Activated T-helper 1 cell treated with anti-CD3 and anti-CD28 coated beads, Interleukin-2, amount 50 U/mL, for 16 hours (primary cell): ENCODE results near the gene ACBD6.

ENCODE experiments used
- DNase-seq, 2 donors: peaks; one replicate each; pipeline ENCODE4 v3.0.0-alpha.2; 2020; ENCODE audit warnings: low read depth in 1 of 2, low spot score in 1 of 2

The ACBD6 gene

DNA sequence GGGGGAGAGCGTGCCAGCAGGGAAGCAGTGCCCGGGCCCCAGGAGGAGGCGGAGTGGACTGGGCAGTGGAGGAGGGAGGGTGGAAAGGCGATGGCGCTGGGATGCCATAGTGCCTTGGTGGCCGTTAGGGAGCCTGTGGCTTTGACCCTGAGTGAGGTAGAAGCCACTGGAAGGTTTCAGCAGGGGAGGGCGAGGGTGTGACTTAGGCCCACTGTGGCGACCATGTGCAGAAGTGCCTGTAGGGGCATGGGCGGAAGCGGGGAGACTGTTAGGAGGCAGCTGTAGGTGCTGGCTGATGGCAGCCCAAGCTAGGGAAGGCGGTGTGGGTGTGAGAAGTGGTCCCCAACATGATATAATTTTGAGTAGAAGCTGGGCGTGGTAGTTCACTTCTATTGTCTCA, 244.1 kb downstream of the ACBD6 start:
- no peak for DNase-seq

DNA sequence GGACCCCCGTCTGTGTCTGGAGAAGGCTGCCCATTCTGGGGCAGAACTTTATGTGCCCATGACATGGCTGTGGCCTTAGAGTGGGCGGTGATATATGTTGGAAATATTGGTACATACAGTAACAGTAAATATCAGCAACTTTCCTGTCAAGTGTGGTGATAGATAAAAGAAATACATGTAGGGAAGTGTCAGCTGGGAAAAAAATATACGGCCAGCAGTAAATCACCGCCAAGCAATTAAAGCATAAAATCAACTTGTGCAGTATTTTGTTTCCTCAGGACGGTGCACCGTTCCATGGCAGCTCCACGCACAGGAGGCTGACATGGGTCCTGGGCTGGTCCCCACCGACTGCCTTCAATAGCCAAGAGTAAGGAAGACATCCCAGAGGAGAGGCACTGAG, 244.9 kb downstream of the ACBD6 start:
- no peak for DNase-seq

DNA sequence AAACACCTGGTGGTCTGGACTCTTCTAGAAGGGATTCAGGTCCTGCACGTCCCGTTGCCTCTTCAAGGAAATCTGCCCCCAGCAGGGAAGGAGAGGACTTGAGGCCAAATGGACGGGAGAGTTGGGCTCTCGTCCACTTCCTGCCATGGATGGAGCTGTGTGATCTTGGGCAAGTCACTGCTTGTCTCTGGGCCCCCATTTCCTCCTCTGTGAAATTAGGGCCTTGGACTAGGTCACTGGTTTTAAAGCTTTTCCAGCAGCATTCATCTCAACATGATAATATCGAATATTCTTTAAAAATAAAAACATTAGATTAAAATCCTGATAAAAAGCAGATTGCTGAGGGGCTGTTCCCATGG, 245.4 kb downstream of the ACBD6 start:
- DNase-seq, result no peak

DNA sequence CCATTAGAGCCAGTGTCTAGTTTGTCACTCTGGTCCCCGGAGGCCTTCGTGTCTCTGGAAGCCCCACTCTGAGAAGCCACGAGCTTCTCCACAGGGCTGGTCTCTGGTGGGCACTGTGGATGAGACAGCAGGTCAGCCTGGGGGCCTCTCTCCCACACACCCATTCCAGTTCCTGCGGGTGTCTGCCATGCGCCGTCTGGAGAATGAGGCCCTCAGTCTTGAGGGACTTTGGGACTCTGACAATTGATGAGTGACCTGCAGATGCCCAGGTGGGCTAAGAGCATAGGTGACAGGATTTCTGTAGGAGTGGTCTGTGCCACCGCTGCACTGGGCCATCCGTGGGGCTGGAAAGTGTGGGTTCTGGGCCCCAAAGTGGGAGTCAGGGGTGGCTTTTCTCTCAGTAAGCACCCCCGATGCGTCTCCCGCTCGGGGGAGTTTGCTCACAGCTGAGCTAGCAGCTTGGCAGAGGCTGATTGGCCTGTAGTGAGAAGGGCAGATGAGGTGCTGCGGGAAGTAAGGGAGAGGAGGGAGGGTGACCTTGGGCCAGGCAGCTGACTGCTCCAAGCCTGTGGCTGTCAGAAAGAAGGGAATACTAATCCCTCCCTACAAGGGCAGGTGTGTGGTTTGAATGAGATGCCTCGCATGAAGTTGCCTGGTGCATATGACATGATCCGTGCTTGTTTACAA, 245.9 kb downstream of the ACBD6 start:
- no peak for DNase-seq

DNA sequence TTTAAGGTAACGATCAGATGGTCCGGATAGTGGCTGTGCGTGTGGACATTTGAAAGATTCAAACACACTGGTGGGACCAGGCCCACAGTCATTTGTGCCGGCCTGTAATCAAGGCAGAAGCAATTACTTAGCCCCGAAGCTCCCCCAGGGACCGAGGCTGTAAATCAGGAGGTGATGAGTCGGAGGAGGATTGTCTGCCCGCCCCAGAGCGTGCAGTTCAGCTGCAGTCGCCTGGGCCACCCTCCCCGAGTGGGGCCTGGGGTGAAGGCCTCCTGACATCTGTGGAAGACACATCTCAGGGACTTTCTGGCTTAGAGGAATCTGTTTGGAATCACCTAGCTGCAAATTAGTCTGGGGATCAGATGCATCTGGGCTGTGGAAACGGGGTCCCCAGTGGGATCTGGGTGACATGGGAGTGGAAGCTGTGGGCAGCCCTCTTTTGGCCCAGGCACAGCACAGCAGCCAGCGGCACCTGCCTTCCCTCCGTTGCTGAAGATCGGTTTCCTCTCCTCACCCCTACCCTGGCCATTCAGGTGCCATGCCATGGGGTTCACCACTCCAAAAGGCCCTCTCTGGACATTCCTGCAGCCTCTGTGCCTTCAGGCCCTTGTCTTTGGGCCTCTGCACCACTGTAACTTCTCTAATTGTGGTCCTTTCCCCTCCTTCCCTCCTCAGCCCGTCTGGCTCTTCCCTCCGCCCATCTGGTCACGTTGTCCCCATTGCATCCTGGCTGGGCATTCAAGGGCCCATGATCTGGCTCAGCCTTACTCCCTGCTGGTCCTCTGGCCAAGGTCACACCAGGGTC, 246.6 kb downstream of the ACBD6 start:
- no peak for DNase-seq

DNA sequence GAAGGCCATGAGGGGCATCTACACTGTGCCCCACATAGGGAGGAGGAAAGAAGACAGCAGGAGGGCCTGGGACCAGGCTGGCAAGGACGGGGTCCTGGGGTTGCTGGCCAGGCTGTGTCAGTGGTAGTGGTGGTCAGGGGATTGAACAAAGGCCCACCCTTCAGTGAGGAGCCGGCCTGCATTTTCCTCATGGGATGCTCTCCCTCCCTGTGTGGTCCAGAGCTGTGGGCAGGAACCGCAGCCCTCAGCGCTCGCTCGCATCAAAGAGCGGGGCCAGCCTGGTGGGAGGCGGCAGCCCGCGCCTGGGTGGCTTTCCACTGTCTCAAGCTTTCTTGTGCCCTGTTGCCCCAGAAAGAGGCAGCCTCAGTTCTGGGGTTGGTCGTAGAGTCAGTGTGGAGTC, 247.5 kb downstream of the ACBD6 start:
- DNase-seq, result no peak

DNA sequence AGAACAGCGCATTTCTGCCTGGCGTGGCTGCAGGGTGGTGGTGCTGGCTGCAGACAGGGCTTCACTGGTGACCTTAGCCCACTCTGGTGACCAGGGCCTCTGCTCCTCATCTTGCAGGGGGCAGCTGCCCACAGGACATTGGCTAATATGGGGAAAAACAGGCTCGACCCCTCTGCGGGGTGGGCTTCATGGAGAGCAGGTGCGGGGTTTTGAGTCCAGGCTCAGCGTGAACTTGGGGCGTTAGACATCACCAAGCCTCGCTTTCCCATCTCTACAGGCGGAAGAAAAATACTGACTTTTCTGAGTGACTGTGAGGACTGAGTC, 247.9 kb downstream of the ACBD6 start:
- DNase-seq, result no peak

DNA sequence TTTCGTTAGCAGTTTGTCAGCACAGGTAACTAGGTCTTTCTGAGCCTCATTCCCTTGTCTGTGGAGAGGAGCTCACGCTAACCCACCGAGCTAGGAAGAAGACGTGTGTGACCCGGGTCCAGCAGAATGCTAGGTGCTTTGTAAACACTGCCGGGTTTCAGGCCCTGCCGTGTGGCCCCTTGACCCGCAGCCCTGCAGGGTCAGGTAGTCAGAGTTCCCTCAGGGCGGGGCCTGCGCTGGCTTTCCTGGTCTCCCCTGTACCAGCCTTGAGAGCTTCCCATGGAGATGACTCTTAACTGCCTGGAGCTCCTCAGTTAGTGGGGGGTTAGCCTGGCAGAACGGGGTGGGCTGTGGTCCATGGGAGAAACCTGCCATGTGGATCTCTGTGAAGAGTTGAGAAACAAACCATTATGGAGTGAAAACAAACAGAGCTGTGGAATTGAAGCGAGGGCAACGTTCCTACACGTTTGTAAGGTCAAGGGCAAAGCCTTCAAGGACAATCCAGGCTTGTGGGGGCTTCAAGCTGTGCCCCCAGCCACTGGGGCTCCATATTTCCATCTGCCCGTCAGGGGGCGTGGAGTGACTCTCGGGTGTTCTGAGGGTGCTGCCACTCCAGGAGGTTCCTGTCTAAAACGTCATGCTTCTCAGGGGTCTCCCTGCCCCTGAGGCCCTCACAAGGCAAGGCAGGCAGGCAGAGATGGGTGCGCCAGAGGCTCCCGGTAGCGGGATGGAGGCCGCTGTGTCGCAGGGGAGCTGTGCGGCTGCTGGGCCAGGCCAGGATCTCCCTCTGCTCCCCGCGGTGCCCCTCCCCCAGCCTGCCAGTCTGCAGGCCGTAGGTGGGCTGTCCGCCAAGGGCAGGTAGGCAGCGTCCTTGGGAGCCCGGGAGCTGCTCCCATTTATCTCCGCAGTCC, 248.5 kb downstream of the ACBD6 start:
- DNase-seq, result no peak

DNA sequence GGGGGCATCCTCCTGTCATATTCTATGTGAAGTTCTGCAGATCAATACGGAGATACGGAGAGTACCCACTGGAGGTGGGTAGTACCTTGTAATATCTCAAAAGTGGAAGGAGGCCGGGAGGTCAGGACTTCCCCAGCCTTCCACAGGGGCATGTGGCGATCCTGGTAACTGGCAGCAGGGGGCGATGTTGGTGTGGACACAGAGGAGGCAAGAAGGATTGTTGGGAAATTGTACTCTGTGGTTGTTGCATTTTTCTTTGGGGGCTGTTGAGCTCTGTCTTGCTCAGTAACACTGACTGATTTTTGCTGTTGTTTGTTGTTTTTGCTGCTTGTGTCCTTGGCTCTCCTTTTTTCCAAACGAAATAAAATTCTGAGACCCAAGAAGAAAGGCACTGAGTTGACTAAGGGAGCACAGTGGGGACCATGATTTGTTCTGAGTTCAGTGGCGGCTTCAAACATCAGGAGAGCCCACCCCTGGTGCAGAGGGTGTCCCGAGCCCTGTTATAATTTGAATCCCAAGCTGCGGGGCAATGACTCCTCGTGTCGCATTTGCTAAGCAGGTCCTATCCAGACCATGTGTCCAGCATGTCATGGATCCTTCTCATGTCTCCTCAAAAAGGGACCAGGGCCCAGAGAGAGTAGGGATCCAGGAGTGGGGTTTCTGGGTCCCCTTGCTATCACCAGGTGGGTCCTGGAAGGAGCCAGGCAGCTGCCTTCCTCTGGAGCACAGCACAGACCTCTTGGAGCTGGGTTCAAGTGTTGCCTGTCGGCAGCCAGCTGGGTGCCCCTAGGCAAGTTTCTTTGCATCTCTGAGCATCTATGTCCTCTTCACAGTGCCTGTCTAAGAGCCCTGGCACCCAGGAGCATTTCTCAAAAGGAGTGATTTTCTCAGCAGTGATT, 249.5 kb downstream of the ACBD6 start:
- DNase-seq, result peak; percentile 34 to 36

DNA sequence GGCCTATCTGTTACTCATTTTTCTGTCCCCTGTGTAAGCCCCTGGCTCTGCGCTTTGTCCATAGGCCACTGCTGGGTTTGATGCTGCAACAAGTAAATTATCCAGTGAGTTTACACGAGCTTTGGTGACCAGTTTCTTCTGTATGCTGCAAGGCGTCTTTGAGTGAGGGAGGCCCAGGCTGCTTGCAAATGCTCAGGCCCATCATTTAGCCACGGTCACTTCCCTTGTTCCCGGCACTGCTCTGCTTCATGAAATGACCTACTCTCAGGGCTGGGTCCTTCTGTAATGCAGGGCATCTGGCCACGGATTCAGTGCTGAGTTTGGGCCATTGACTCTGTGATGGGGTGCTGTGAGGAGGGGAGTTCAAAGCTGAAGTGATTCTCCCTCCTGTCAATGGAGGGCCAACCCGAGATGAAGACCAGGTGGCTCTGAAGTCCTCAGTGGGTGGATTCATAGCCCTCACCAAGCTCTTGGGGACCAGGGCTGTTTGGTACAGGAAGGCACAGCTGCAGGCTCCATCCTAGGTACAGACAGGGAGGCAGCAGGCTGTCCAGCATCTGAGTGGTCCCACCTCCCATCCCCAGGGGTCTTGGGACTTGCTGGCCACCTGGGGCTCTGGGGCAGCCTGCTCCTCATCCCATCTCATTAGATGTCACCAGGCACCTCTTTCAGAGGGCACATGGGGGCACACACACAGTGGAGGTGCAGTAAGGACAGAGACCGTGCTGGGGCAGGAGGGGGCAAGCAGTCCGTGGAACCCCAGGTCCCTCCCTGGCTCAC, 250.7 kb downstream of the ACBD6 start:
- DNase-seq, result no peak

DNA sequence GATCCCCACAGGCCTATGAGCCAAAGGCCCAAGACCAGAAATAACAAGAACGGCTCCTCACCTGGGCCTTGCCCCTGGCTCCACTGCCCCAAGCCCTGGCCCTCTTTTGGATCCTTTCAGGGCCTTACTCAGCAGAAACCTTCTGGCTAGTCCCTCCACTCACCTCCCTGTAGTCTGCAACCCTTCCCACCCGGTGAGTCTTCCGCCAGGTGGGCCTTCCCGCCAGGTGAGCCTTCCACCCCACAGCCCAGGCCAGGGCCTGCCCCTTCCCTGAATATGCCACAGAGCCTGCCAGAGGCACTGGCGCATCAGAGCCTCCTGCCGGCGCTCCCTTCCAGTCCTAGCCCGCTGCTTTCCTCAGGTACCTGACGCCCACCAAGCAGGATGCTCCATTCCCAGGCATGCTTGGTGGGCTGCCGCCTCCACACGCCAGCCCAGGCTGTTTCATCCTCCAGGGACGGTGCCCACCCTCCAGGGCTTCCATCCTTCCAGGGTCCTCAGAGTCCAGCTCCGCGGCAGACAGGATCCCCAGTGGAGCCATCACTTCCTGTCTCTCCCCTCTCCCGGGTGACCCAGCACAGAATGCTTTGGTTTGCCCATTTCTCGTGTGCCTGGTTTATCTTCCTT, 251.4 kb downstream of the ACBD6 start:
- DNase-seq, result no peak

DNA sequence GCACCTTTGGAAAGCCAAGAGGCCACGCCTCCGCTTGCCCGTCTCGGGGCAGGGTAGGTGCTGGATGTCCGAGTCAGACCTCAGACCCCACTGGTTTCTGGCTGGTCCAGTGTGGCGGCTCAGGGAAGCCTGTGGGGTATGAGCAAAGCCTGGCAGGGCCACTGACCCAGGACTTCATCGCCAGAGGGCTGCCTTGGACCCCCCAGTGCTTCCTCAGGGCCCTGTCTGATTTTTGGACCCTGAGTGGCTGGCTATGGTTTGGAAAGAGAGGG, 251.9 kb downstream of the ACBD6 start:
- DNase-seq, result no peak

DNA sequence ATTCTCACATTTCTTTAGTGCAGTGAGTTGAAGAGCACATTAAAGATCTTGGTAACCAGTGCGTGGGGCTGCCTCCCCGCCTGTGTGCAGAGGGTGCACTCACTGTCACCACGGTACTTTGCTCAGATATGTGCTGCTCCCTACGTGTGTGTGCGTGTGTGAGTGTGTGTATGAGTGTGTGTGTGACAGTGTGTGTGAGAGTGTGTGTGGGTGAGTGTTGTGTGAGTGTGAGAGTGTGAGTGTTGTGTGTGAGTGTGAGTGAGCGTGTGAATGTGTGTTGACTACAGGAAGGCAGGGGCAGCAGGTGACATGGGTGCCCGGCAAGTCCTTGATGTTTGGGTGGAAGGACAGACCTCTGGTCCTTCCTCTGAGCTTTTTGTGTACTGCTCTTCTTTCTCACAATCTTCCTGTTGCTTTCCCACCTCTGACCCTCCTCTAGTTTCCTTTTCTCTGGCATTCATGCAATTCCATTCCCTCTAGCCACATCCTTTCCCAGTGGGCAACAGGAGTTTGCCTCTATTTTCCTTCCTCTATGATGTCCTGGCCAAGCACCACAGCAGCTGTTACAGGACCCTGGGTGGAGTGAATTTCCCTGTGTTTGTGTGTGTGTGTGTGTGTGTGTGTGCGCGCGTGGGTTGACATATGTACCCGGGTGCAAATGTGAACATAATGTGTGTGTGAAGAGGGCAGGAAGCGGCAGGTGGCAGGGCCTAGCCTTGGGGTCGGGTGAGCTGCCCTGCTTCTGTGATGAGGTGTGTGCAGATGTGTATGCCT, 252.5 kb downstream of the ACBD6 start:
- DNase-seq, result no peak

DNA sequence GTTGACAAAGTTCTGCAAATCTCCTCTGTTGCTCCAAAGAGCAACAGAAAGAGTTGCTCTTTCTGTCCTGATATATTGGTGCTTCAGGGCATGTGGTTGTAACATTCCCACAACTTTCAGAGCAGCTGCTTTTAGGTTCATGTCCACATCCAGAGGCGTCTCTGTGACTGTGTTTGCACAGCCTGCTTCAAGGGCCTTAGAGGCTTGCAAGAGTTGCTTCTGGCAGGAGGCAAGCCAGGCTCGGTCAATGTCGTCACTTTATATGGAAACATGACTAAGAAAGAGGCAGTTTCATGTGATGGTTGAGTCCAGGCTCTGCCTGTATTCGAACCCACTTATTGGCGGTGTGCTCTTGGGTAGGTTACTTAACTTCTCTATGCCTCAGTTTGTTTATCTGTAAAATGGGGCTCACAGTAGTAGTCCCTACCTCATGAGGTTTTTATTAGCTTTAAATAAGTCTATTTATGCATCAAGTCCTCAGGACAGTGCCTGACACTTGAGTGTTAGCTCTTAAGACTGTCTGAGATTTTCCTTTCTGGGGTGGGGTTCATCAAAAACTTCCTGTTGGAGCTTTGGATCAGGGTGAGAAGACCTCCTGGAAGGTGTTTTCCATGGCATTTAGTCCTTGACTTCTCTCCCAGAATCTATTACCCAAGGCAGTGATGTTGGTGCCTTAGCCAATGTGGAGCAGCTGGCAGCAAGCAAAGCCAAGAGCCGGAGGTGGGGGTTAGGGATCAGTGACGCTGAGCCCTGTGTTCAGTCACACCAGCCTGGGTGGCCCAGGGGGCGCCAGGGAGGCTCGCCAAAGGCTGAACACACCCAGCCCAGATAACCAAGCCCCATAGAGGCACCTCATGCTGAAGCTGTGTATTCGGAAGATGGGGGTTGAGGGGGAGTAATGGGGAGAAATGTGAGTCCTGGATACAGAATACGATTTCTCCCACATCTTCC, 253.4 kb downstream of the ACBD6 start:
- no peak for DNase-seq

DNA sequence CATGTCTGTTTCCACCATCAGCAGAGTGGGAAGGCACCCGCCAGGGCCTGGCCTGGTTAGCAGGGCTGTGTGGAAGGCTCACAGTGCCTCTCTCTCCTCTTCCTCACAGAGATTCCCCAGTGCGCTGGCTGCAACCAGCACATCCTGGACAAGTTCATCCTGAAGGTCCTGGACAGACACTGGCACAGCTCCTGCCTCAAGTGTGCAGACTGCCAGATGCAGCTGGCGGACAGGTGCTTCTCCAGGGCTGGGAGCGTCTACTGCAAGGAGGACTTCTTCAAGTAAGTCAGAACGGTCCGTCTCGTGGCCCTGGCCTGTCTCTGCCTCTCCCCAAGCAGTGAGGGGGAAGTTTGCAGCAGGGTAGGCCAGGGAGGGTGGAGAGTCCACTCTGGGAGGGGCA, 254.2 kb downstream of the ACBD6 start:
- DNase-seq, result no peak

DNA sequence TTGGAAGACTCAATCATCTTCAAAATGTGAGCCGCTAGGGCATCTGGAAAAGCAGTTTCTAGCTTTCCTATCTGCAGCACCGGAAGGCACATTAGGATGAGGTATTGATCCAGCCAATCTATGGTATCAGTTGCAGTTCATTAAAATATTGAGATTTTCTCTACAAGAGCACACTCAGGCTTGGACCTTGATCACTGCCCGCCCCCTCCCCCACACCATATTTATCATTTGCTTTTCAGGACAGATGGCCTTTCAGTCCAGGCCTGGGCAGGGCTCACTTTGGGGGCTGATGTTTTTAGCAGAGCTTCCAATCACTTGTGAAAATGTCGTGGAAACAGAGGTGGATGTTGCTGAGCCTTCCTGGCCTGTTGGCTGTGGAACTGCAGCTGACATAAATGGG, 254.8 kb downstream of the ACBD6 start:
- DNase-seq, result no peak

DNA sequence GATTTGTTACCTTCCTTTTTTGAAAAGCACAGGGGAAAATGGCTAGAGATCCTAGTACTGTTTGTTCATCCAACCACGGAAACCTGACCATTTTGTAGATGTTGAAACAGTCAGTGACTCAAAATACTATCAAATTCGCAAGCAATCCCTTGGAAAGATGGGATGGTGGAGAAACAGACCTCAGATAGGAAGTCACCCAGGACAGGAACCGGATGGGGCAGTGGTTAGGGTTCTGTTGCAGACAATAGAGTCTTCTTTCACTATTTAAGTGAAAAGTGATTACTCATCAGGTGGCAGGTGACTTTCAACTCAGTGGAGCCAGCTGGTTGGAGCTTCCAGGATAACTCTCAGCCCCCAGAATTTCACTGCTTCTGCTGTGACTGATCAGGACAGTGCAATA, 255.3 kb downstream of the ACBD6 start:
- no peak for DNase-seq

DNA sequence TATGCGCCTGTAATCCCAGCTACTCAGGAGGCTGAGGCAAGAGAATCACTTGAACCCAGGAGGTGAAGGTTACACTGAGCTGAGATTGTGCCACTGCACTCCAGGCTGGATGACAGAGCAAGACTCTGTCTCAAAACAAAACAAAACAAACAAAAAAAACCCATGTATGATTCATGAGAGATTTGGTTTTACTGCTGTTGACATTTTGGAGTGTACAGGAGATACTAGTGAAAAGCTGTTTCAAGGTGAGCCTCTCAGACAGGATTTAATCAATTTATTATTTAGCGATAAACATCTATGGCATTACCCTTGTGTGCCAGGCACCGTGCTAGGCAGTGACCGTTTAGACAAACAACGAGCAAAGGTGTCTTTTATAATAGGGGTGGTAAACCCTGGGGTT, 255.8 kb downstream of the ACBD6 start:
- no peak for DNase-seq
